ENCODE results near the gene ELMO3. TPM values are rescaled to one million over a fixed set of nuclear protein-coding genes. Genes with fewer than 3 reads are reported as not detected.

The ELMO3 gene
- total RNA-seq, 1 donor from 2014 or later = 5.5 TPM

DNA sequence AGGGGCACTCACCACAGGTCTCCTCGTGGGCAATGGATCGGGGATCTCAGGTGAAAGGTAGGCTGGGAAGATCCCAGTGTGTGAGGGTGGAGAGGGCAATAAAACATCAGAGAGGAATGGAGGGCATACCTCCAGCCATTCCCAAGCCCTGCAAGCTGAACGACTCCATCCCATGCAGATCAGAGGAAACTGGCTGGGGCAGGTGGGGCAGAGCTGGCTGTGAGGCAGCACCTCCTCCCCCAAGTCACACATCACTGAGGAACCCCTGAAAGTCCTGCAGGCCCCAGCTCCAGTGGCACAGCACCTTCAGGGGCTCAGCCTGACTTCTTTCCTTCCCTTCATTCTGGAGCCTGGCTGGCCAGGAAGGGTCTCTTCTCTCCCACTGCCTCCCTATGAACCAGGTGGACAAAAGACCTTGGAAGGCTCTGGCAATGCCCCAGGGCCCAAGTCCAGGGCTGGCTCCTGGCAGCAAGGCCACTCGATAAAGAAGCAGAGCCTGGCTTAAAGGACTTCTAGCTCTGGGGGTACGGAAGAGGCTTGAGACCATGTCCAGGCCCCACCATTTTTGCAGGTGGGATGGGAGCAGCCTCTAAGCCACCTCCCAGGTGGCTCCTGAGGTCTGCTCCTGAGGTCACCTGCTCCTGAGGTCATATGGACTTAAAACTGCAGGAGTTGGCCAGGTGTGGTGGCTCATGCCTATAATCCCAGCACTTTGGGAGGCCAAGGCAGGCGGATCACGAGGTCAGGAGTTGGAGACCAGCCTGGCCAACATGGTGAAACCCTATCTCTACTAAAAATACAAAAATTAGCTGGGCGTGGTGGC lies 14.5 kb downstream of the ELMO3 start:
- Mint-ChIP-seq H3K4me1 (ENCODE audit: low read depth) (no peaks in the 10 kb centered on the region), H3K27me3 (peaks cover 31% of the 10 kb centered on the region)

DNA sequence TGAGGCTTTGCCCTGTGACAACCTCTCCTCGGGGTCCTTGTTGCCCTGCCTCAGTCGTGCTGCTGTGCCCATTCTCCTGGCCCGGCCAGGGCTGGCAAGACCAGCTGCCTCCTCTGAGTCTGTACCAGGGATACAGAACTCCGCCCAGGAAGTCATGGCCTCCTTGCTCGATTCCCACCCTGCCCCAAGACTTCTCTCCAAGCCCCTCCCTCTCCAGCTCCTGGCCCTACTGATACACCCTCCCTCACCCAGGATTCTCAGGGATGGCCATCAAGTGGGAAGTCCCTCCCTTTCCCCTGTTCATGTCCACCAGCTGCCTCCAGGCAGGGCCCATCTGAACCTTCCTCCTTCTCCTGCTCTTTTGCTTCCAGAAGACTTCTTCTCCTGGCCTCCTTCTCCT lies 16.8 kb downstream of the ELMO3 start:
- H3K27ac Mint-ChIP-seq = no peak overlapping the region
- peaks cover 34% of the 10 kb centered on the region for H3K27me3 Mint-ChIP-seq
- H3K4me3 Mint-ChIP-seq (ENCODE audit: low read depth) = no peak overlapping the region
- no peaks in the 10 kb centered on the region for H3K36me3 Mint-ChIP-seq (ENCODE audit: insufficient read depth)
- no peaks in the 10 kb centered on the region for H3K4me1 Mint-ChIP-seq (ENCODE audit: low read depth)
- no peak for DNase-seq (ENCODE audit: low spot score, unreplicated experiment)
- TF ChIP-seq, protein P1, sequence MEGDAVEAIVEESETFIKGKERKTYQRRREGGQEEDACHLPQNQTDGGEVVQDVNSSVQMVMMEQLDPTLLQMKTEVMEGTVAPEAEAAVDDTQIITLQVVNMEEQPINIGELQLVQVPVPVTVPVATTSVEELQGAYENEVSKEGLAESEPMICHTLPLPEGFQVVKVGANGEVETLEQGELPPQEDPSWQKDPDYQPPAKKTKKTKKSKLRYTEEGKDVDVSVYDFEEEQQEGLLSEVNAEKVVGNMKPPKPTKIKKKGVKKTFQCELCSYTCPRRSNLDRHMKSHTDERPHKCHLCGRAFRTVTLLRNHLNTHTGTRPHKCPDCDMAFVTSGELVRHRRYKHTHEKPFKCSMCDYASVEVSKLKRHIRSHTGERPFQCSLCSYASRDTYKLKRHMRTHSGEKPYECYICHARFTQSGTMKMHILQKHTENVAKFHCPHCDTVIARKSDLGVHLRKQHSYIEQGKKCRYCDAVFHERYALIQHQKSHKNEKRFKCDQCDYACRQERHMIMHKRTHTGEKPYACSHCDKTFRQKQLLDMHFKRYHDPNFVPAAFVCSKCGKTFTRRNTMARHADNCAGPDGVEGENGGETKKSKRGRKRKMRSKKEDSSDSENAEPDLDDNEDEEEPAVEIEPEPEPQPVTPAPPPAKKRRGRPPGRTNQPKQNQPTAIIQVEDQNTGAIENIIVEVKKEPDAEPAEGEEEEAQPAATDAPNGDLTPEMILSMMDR (IDR thresholded peaks at IDR 0.05; ENCODE audit: unreplicated experiment) = no peak
- H3K9me3 Mint-ChIP-seq (ENCODE audit: low read depth) = no peaks in the 10 kb centered on the region

More for the DNA sequence above, 14.5 kb downstream of the ELMO3 start:
- Mint-ChIP-seq H3K9me3 (ENCODE audit: low read depth) (no peaks in the 10 kb centered on the region), H3K27ac (no peak overlapping the region), H3K36me3 (ENCODE audit: insufficient read depth) (no peaks in the 10 kb centered on the region), H3K4me3 (ENCODE audit: low read depth) (no peak overlapping the region)
- TF ChIP-seq, protein P1 (IDR thresholded peaks at IDR 0.05; ENCODE audit: unreplicated experiment) = no peak
- no peak for DNase-seq (ENCODE audit: low spot score, unreplicated experiment)

DNA sequence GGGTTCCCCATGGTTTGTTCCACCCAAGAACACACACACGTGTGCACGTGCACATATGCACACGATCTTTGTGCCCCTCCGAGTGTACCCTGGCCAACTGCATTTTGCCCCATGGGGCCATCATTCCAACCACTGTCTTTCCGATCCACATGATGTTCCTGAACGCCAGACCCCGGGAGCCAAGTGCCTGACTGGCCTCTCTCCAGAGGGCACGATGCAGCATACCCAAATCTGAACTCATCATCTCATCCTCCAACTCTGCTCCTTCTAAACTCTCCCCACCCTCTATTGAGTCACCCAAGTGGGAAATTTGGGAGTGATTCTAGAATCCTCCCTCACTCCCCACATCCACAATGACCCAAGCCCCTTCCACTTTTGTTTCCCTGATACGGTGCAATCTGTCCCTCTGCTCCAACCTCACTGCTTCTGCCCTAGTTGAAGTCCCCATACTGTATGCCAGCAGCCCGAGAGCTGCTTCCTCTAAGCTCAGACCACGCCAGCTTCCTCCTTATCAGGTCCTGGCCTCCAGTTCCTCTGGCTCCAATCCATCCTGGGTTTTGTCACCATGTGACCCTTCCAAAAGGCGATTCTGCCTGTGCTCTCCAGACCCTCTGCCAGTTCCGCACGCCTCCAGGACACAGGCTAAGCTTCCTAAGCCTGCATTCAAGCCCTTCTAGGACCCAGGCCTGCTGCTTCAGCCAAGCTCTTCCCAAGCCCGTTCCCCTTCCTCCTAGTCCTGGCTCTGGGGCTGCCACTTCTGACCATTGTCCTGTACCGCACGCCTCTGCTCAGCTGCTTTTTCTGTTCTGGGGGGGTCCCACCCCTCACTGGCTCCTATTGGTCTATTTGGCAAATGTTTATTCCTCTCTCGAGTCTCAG lies 17.9 kb downstream of the ELMO3 start:
- TF ChIP-seq, protein P1 (IDR thresholded peaks at IDR 0.05; ENCODE audit: unreplicated experiment) = no peak
- Mint-ChIP-seq H3K9me3 (ENCODE audit: low read depth) (no peaks in the 10 kb centered on the region), H3K27me3 (peaks cover 28% of the 10 kb centered on the region), H3K36me3 (ENCODE audit: insufficient read depth) (no peaks in the 10 kb centered on the region), H3K4me3 (ENCODE audit: low read depth) (no peak overlapping the region), H3K4me1 (ENCODE audit: low read depth) (no peaks in the 10 kb centered on the region), H3K27ac (no peak overlapping the region)
- DNase-seq (ENCODE audit: low spot score, unreplicated experiment) = no peak

DNA sequence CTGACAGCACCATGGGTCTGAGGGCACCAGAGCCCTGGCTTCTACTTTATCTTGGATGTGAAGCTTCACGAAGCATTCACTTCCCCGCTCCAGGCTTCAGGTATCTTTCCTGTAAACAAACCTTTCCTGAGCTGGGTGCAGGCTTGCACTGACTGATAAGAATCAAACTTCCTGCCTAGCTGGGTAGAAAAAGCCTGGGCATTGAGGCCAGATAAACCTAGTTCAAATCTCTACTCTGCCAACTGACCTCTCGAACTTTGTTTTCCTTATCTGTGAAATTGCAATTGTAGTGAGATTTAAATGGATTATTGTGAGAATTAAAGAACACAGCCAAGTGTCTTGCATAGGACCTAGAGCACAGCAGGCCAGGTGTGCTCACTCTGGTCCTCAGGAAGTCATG lies 25.1 kb downstream of the ELMO3 start:
- H3K27me3 Mint-ChIP-seq = peaks cover 3% of the 10 kb centered on the region
- H3K36me3 Mint-ChIP-seq (ENCODE audit: insufficient read depth) = peaks cover 3% of the 10 kb centered on the region
- no peak for DNase-seq (ENCODE audit: low spot score, unreplicated experiment)
- H3K9me3 Mint-ChIP-seq (ENCODE audit: low read depth) = no peaks in the 10 kb centered on the region
- no peak overlapping the region for H3K27ac Mint-ChIP-seq
- H3K4me3 Mint-ChIP-seq (ENCODE audit: low read depth) = no peak overlapping the region
- TF ChIP-seq, protein P1 (IDR thresholded peaks at IDR 0.05; ENCODE audit: unreplicated experiment) = no peak
- peaks cover 17% of the 10 kb centered on the region for H3K4me1 Mint-ChIP-seq (ENCODE audit: low read depth)

DNA sequence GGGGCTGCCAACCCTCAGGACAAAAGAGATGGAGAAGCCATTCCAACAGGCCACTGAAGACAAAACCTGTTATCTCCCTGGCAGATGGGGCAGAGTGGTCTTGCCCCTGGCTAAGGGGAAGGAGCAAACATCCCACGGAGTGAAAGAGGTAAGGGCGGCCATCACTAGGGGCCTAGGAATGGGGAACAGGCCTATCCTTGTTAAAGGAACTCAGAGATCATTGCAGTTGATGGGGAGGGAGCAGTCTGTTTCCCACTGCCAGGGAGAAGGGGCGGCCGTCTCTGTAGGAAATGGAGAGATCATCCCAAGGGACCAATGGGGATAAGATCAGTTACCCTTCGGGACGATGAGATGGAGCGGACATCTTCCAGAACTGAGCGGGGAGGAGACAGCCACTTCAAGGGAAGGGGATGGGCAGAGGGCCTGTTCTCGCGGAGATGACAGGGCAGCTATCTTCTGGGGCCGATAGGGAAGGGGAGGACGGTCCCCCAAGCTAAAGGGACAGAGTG lies 27.4 kb downstream of the ELMO3 start:
- H3K9me3 Mint-ChIP-seq (ENCODE audit: low read depth) = no peaks in the 10 kb centered on the region
- TF ChIP-seq, protein P1 (IDR thresholded peaks at IDR 0.05; ENCODE audit: unreplicated experiment) = no peak
- peaks cover 5% of the 10 kb centered on the region for H3K36me3 Mint-ChIP-seq (ENCODE audit: insufficient read depth)
- no peaks in the 10 kb centered on the region for H3K27me3 Mint-ChIP-seq
- DNase-seq (ENCODE audit: low spot score, unreplicated experiment) = no peak
- H3K4me3 Mint-ChIP-seq (ENCODE audit: low read depth) = peak overlapping the region; percentile 100
- H3K27ac Mint-ChIP-seq = peak overlapping the region; percentile 91
- H3K4me1 Mint-ChIP-seq (ENCODE audit: low read depth) = peaks cover 17% of the 10 kb centered on the region

Measured in progenitor cell of endocrine pancreas (in vitro differentiated cells).